Limb (tissue), 2 donors: Measurements from ENCODE around the gene CPT1B.
"Not testable (repeated sequence)": the region's sequence is repeated elsewhere in the genome, so short reads cannot be mapped to it uniquely, and the experiment has no call there.

Experiments used
- DNase-seq, 2 donors: peaks; one replicate each; pipeline ENCODE4 v3.0.0-alpha.2; 2016; ENCODE audit errors: extremely low spot score in 2 of 2

Gene CPT1B

DNA sequence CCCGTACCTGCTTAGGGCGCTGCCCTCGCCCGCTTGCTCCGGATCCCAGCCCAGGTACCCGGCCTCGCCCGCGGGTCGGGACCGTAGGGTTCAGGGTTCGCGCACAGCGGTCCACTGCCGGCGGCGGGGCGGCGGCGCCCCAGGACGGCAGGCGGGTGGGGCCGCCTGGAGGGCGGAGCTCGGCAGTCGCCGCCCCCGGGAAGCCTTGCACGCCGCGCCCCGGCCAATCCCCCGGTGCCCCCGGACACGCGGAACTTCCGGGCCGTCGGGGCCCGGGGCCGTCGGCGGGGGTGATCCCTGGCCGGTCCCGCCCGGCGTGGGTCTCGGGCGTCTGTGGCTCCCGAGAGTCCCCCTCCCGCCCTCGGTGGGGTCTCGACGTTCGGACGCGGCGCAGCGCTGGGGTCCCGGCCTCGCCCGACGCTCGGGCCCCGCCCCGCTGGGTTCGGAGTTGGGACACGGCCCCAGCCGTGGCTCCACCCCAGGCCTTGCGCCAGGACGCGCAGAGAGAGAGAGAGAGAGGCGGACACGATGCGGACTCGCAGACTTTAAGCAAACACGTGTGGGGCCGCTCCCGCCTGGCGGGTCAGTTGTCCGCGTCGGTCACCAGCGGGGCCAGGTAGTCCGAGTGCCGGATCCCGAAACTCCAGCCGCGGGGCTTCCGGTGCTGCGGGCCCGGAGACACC lies 48.2 kb downstream of the CPT1B start, which contains the start of gene TYMP:
Gene TYMP, minus strand, starts transcription at position 116 of the 683 bp plus-strand sequence. CDS start 303 bp downstream, outside the sequence.
- DNase-seq: peak; percentile 49 to 66

DNA sequence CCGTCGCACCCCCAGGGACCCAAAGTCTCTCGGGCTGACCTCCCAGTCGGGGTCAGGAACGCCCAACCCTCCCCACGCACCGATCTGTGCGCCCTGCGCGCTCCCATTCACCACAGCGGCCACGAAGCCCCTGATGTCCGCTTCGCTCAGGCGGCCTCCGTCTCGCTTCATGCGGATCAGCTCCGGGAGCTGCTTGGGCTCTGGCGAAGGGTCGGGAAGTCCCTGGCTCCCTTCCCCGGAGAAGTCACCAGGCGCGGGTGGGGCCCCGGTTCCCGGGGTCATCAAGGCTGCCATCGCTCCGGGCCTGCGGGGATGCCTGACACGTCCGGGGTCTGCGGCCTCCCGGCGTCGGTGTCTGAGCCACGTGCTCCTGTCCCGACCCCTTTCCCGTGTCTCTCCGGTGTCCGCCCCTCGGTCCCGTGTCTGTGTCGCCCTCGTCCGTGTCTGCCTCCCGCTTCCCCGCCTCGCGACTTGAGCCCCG lies 48.8 kb downstream of the CPT1B start:
- peak in 1 of 2 donors; percentile 56 for DNase-seq

DNA sequence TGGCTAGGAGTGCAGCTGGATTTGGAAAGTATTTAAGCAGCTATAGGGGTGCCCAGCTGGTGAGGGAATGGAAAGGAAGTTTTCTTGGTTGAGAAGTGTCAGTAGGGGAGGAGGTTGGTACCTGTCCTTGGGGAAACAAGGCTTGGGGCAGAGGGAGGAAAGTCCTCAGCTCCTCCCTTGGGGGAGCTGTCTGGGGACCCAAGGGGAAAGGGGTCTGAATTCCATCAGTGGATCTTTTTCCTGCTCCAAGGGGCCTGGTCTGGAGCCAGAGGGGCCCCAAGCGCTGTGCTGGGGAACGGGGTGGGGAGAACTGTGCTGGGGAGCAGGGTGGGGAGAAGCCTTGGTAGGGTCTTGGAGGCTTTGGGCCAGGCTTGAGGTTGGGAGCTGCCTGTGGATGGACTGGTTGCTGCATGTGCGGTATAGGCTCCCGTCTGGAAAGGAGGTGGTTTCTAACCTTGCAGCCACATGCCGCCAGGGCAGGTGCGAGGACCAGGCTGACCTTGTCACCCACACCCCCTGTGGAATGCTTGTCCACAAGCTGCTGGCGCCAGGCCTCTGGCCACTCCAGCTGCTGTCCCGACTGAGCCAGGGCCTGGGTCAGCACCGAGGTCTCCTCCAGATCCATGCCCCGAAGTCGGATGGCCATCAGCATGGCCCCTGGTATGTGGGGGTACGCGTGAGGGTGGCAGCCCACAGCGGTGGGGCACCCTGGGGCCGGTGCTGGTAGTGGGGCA lies 49.4 kb downstream of the CPT1B start:
- DNase-seq: no peak

DNA sequence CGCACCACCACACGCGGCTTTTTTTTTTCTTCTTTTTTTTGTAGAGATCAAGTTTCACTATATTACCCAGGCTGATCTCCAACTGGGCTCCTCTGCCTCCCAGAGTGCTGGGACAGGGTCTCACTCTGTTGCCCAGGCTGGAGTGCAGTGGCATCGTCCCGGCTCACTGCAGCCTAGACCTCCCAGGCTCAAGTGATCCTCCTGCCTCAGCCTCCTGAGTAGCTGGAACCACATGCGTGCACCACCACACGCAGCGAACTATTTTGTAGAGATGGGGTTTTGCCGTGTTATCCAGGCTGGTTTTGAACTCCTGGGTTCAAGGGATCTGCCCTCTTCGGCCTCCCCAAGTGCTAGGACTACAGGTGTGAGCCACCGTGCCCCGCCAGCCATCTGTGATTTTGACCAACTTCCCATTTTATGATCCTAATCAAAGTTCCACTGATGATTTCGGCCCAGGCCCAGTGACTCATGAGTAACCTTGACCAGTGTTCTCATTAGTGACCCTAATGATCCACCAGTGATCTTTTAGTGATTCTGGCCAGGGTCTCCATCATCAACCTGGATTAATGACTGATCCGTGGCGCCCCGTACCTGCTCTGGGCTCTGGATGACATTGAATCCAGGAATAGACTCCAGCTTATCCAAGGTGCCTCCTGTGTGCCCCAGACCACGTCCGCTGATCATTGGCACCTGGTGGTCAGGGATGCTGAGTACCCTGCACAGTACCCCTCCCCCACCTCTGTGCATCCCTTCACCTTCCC lies 50.1 kb downstream of the CPT1B start:
- no peak for DNase-seq

DNA sequence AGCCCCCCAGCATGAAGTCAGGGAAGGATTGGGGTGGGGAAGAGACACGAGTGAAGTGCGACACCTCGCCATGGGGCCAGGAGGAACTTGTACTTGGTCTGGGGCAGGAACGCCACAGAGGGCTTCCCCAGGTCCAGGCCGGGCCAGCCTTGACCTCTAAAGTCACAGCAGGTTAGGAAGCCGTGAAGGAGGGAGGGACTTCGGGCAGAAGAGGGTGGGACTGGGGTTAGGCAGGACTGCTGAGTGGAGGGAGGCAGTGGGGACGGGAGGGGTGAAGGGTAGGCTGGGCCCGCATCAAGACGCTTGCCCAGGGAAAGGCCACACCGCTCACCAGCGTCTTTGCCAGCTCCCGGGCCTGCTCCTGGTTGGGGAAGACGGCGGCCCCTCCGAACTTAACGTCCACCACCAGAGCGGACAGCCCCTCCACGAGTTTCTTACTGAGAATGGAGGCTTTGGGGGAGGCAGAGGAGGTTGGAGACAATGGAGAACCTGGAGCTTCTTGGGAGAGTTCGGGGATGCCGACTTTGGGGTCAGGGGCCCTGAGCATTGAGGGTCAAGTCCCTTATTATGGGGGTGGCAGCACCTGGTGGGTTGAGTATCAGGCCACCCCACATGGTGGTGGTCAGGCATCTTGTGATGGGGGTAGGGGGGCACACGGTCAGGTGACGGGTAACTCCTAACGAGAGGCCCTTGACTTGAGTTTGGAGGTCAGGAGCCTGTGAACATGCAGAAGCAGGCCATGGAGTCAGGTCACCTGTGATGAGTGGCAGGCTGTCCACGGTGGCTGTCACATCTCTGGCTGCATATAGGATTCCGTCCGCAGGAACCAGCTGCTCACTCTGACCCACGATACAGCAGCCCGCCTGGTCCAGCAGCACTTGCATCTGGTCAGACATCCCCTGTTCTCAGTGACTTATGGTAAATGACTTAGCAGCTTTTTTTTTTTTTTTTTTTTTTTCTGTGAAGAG lies 51.1 kb downstream of the CPT1B start:
- DNase-seq: no peak

DNA sequence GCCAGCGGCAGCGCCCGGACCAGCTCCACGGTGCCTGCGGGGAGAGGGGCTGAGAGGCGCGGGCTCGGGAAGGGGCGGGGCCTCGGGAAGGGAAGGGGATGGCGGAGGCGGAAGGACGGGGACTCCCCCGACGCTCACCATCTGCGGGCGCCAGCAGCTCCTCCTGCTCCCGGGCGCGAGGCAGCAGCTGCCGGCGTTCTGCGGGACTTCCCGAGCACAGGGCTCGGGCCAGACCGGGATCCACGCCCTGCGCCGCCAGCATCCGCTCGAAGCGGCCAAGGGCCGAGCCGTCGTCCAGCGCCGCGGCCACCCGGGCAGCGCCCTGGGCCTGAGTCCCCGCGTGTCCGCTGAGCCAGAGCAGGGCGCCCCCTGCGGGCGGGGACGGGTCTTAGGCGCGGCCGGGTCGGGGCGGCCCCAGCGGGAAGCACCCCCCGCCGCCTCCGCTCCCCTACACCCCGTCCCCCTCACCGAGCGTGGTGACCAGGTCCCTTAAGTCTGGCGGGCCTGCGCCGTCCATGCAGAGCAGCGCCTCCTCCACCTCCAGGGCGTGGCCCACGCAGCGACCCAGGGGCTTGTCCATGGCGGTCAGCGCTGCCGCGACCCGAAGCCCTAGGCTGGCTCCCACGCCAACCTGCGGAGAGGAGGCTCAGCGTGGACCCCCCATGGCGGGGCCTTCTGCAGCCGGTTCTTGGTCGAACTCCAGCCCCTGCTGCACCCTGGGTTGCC lies 52.0 kb downstream of the CPT1B start:
- DNase-seq: peak; percentile 78 to 90

DNA sequence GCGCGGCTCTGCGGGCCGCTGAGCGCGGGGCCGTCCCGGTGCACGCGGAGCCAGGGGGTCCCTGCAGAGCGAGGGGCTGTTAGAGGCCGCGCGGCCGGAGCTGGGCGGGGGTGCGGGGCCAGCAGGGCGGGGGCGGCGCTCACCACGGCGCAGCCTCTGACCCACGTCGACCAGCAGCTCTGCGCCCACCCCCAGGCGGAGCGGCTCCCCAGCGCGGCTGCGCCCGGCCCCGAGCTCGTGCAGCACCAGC lies 52.4 kb downstream of the CPT1B start:
- no peak for DNase-seq

DNA sequence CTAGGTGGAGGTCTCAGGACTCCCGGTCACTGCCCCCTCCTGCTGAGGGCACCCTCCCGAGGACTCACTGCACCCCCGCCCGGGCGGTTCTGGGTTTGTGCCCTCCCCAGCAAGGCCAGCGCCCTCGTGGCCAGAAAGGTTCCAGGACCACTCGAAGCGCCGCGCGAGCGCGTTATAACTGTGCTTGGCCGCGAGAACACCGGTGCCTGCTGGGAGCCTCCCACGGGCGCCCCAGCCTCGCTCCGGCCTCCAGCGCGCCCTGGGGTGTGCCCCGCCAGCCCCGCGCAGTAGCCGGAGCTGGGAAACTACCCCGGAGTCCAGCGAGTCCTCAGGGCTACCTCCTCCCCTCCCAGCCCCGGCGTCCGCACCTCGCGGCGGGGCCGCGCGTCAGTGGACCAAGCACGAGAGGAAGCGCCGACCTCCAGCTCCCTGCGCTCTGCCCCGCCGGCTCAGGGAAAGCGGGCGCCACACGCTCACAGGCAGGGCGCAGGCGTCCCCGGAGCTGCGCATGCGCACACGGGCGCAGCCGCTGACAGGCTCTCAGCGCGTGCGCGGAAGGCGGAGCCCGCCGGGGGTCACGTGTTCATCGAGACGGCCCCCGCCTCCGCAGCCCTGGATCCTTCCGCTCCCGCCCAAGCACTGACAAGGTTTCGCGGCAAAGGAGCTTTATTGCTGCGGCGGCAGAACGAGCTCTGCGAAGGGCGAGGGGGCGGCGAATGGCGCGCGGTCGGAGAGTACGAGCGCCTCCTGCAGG lies 52.9 kb downstream of the CPT1B start, which contains the start of gene SCO2:
Gene SCO2, minus strand, starts transcription at position 495 of the 754 bp plus-strand sequence. CDS start 1,187 bp downstream, outside the sequence.
- peak; percentile 98 to 99 for DNase-seq

DNA sequence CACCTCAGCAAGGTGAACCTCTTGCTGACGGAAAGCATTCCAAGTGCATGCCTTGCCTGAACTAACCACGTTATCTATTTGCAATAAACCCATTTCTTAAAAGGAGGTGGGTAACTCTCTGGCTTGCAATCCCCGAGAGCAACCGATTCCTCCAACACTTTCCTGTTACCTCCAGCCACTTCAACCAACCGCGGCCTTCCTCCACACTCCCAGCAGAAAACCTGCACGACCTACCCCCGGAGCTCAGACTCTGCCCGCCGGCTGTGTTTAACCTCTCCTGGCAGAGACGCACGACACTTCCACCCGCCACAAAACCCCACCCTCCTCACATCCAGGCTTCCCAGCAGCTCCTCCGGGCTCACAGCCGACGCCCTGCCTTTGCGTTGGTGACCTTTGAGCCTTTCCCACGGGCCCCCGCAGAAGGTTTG lies 53.5 kb downstream of the CPT1B start:
- DNase-seq: no peak

DNA sequence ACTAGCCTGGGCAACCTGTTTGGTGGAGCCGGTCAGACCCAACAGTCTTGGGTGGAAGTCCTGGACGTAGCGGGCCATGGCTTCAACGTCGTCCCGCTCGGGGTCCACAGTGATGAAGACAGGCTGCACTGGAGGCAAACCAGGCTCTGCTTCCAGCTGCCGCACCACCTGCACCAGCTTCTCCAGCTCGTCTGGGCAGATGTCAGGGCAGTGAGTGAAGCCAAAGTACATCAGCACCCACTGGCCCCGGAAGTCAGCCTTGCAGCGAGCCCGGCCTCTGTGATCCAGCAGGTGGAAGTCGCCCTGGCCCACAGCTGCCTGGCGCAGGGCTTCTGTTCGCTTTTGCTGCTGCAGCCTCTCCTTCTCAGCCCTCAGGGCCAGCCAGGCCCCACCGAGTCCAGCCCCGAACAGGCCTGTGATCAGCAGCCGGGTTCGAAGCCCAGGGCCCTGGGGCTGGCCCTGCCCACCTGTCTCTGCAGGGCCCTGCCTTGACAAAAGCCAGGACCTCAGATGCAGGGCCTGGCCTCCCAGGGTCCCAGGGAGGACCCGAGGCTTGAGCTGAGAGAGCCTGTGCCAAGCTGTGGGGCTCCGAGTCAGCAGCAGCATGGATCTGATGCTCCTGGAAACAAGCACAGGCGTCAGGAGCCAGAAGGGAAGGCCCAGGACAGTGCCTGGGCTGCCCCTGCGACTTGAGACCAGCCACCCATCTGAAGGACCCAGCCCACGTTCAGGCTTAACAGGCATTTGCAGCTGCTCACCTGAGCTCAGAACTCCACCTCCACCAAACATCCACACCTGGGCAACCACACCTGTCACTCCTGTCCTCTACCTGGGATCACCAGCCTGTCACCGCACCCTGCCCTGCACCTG lies 54.2 kb downstream of the CPT1B start:
- no peak for DNase-seq

DNA sequence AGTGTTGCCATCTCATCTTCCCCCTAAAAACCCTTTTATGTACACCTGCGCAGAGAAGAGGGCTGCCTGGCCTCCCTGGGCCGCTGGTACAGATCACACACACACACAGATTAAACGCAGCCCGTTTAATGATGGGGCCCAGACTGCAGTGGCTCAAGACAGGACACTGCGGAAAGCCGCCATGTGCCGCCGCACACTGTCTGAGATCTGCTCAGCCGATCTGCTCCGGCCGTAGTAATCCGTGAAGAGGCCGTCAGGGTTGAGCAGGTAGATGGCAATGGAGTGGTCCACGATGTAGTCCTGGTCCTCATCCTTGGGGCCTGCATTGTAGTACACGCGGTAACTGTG lies 54.8 kb downstream of the CPT1B start:
- DNase-seq: no peak

DNA sequence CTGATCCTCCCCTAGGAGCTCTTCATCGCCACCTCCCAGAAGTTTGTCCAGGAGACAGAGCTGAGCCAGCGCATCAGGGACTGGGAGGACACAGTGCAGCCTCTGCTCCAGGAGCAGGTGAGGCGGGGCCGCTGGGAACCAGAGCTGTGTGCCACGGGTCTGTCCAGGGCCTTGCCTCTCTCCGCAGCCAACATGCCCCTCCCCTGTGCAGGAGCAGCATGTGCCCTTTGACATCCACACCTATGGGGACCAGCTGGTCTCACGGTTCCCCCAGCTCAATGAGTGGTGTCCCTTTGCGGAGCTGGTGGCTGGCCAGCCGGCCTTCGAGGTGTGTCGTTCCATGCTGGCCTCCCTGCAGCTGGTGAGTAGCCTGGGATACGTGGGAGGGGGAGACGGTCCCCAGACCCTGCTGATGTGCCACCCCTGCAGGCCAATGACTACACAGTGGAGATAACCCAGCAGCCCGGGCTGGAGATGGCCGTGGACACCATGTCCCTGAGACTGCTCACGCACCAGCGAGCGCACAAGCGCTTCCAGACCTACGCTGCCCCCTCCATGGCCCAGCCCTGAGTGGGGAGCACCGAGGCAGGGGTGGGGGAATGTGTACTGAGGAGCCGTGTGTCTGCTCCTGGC lies 55.3 kb downstream of the CPT1B start:
- no peak for DNase-seq

DNA sequence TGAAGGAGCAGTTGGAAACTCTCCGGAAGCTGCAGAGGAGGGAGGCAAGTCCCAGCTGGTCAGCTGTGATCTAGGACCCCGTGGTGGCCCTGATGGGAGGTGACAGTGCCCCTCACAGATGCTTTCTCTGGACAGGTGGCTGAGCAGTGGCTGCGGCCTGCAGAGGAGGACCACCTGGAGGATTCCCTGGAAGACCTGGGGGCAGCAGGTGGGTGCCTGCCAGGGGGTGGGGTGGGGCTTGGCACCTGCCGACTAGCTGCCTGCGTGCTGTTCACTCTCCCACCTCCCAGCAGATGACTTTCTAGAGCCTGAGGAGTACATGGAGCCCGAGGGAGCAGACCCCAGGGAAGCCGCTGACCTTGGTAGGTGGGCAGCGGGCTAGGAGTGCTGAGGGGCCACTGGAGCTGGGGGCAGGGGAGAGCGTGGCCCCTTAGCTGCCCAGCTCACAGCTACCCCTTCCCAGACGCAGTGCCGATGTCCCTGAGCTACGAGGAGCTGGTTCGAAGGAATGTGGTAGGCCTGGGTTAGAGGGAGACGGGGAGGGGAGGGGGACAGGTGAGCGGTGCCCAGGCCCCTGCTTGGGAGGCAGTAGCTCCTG lies 55.9 kb downstream of the CPT1B start:
- no peak for DNase-seq

DNA sequence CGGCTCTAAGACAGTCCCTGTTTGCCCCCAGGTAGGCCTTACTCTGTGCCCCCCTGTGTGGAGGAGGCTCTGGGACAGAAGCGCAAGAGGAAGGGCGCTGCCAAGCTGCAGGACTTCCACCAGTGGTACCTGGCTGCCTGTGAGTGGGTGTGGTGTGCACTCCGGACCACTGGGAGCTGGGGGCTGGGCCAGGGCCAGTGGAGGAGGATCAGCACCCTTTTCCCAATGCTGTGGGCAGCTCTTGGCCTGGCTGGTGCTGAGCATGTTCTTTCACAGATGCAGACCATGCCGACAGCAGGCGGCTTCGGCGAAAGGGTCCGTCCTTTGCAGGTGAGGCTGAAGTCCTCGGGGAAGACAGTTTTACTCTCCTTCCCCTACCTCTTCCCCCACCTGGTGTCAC lies 56.5 kb downstream of the CPT1B start:
- no peak for DNase-seq

DNA sequence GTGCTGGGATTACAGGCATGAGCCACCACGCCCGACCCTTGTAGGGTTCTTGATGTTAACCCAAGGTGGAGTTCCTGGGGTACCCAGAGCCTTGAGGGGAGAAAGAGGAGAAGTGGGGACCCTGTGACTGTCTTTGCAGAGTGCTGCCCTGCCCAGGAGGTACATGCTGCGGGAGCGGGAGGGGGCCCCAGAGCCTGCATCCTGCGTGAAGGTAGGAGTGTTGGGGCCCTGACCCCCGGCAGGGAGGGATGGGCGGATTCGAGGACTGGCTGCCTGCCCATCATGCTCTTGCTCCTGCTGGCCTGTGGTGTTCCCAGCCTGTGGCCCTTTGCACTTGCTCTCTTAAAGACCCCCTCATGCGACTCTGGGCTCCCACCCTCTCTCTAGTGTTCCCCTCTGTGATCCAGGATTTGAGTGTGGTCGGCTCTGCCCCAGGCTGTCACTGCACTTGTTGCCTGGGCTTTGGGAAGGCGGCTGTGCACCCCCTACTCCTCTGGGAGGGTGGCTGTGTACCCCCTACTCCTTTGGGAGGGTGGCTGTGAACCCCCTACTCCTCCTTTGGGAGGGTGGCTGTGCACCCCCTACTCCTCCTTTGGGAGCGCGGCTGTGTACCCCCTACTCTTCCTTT lies 57.3 kb downstream of the CPT1B start:
- DNase-seq: no peak

DNA sequence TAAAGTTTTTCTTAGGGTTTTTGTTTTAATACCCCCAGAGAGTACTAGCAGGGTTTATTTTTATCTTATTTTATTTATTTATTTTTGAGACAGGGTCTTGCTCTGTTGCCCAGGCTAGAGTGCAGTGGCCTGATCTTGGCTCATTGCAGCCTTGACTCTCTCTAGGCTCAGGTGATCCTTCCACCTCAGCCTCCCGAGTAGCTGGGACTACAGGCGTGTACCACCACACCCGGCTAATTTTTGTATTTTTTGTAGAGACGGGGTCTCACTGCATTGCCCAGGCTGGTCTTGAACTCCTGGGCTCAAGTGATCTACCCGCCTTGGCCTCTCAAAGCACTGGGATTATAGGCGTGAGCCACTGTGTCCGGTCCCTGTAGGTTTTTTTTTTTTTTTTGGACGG lies 58.0 kb downstream of the CPT1B start:
- DNase-seq: not testable (repeated sequence)

DNA sequence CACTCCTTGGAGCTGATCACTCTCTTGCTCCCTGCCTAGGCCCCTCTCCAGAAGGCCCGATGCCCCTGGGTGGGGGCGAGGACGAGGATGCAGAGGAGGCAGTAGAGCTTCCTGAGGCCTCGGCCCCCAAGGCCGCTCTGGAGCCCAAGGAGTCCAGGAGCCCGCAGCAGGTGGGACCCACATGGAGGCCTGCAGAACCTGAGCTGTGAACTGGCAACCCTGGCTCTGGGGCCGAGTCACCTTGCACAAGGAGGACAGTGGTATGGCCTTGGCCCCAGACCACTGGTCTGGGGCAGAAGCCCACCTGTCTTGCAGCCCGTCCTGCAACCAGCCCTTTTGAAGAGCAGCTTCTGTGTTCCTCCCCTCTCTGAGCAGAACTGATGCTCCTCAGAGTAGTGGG lies 59.1 kb downstream of the CPT1B start:
- no peak for DNase-seq
